PC-9 (cell line): ENCODE data around the gene CCDC60.

Source experiments
- EZH2 ChIP-seq: fragments of 200-600 bp; sonication (generic); IDR thresholded peaks from 2 replicates; pipeline ENCODE4 v1.8.0; 2017; ENCODE audit warnings: antibody characterized with exemption, low read depth
- TF ChIP-seq, protein P1 (sequence below): fragments of 200-600 bp; sonication (generic); conservative IDR thresholded peaks from 2 replicates; pipeline ENCODE4 v1.6.1; 2017; ENCODE audit warnings: mixed run types, antibody characterized with exemption, mild to moderate bottlenecking, moderate library complexity

DNA sequence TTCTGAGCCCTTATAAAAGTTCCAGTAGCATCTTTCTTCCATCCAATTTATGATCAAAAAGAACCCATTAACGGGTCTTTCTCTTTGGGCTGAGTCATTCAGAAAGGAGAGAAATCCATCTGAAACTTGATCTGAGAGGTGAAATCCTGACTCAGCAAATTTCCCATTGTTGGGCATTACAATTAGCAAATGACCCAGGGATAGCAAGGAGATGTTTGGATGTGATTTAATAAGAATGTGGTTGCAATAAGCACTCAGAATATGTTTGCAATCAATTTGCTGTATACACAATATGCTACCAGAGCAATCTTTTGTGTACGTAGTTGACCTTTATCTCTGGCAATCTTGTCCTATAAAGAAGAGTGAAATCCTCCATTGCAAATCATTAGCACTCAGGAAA, 122.7 kb downstream of the CCDC60 start:
- TF ChIP-seq, protein P1, sequence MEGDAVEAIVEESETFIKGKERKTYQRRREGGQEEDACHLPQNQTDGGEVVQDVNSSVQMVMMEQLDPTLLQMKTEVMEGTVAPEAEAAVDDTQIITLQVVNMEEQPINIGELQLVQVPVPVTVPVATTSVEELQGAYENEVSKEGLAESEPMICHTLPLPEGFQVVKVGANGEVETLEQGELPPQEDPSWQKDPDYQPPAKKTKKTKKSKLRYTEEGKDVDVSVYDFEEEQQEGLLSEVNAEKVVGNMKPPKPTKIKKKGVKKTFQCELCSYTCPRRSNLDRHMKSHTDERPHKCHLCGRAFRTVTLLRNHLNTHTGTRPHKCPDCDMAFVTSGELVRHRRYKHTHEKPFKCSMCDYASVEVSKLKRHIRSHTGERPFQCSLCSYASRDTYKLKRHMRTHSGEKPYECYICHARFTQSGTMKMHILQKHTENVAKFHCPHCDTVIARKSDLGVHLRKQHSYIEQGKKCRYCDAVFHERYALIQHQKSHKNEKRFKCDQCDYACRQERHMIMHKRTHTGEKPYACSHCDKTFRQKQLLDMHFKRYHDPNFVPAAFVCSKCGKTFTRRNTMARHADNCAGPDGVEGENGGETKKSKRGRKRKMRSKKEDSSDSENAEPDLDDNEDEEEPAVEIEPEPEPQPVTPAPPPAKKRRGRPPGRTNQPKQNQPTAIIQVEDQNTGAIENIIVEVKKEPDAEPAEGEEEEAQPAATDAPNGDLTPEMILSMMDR = no peak
- TF ChIP-seq EZH2 = no peak
